ENCODE results near the gene ZNF880. TPM values are rescaled to one million over a fixed set of nuclear protein-coding genes. Genes with fewer than 3 reads are reported as not detected.

Gene ZNF880
- total RNA-seq, 2 experiments from 2014 or later, result 27.6 to 33.8 TPM

DNA sequence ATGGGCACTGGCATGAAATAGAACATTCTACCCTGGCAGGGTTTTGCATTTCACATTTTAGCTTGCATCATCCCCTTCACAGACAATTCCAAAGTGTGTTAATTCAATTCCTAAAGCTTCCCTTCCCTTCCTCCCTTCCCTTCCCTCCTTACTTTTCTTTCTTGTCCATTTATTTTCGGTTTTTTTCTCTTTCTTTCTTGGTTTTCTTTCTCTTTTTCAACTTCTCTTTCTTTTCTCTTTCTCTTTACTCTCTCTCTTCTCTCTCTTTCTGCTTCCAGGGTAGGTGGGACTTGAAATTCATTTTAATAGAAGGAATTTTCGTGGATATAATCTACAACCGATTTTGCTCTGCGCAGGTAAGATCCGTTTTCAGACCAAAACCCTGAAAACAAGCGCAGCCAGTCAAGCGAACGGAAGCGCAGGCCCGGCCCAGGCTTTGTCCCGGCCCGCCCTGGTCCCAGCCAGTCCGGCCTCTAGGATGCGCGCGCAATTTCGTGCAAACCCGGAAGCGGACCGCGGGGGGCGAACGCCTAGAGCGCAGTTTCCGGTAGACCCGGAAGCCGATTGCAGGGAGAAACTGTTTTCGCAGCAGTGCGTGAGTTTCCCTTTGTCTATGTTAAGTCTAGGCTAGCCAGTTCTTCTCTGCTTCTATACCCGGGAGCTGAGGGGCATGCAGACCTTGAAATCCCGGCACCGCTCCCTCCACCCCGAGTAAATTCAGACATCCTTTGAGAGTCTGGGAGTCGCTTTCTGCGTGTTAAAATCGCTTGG lies 27.8 kb downstream of the ZNF880 start, which contains the start of gene ZNF528:
TSS of gene ZNF528 (plus strand) at position 540 of the 771 bp plus-strand sequence. CDS start 4,165 bp downstream, outside the sequence.
- intact Hi-C loops (cut with DNase I, micrococcal nuclease), result loop anchor here in 1 of 2 experiments (2.0 to 5.0 kb wide), 3 partner anchors 27 to 240 kb away; partner anchors contain the start of genes ZNF808 and ZNF83
- ATAC-seq (ENCODE audit: poor library complexity) (peak; percentile 97), DNase-seq (peak; percentile 84 to 95 (median 92))
- Mint-ChIP-seq H3K27me3 (no peaks in the 10 kb centered on the region), H3K9me3 (peaks cover 22% of the 10 kb centered on the region), H3K4me3 (peak within 1 kb of the TSS; percentile 93), H3K27ac (peak within 1 kb of the TSS; percentile 93), H3K4me1 (ENCODE audit: low read depth) (peaks cover 20% of the 10 kb centered on the region), H3K36me3 (ENCODE audit: low read depth) (peaks cover 88% of the 10 kb centered on the region)
- H3K36me3 ChIP-seq (ENCODE audit: insufficient read depth, low read length), result peaks cover 6% of the 10 kb centered on the region
- ChIA-PET CTCF (no interaction called here), POLR2A (interaction anchor here (1.2 to 1.9 kb wide), 2 partner anchors 28 to 61 kb away, joined by 4 to 18 read pairs; partner anchors contain the start of genes ZNF610 and ZNF880)
- H3K4me1 ChIP-seq (ENCODE audit: insufficient read depth, low read length), result peaks cover 20% of the 10 kb centered on the region
- peaks cover 53 to 65% of the 10 kb centered on the region in 2 experiments for H3K9me3 ChIP-seq (ENCODE audit: control insufficient read depth in 1 of 2, insufficient read depth in 1 of 2, low read length in 2 of 2)
- no peaks in the 10 kb centered on the region for H3K27me3 ChIP-seq (ENCODE audit: control insufficient read depth in 1 of 2, insufficient read depth in 2 of 2, low read length in 2 of 2)
- no peak for TF ChIP-seq CTCF (IDR thresholded peaks at IDR 0.05)
- H3K27ac ChIP-seq (ENCODE audit: low read depth in 1 of 2, low read length in 2 of 2), result peak within 1 kb of the TSS; percentile 25 to 62
- H3K4me3 ChIP-seq (ENCODE audit: low read length), result peak within 1 kb of the TSS; percentile 71

GRCh38 chr19:52398081-52398441 lies 28.3 kb downstream of the ZNF880 start:
- Mint-ChIP-seq H3K27me3 (no peaks in the 10 kb centered on the region), H3K9me3 (peaks cover 21% of the 10 kb centered on the region), H3K27ac (peak overlapping the region; percentile 93), H3K4me1 (ENCODE audit: low read depth) (peaks cover 20% of the 10 kb centered on the region), H3K36me3 (ENCODE audit: low read depth) (peaks cover 90% of the 10 kb centered on the region), H3K4me3 (peak overlapping the region; percentile 93)
- peak overlapping the region; percentile 71 for H3K4me3 ChIP-seq (ENCODE audit: low read length)
- peaks cover 11% of the 10 kb centered on the region for H3K36me3 ChIP-seq (ENCODE audit: insufficient read depth, low read length)
- POLR2A ChIA-PET, result interaction anchor here (1.2 to 1.9 kb wide), 2 partner anchors 29 to 62 kb away, joined by 4 to 18 read pairs; partner anchors contain the start of genes ZNF610 and ZNF880
- ATAC-seq (ENCODE audit: poor library complexity), result peak; percentile 43
- peaks cover 49 to 63% of the 10 kb centered on the region in 2 experiments for H3K9me3 ChIP-seq (ENCODE audit: control insufficient read depth in 1 of 2, insufficient read depth in 1 of 2, low read length in 2 of 2)
- H3K27ac ChIP-seq (ENCODE audit: low read depth in 1 of 2, low read length in 2 of 2), result peak overlapping the region; percentile 25 to 62
- intact Hi-C loops (cut with DNase I, micrococcal nuclease), result loop anchor here in 1 of 2 experiments (5.0 kb wide), 2 partner anchors 129 to 239 kb away; partner anchors contain the start of genes ZNF808 and ZNF83
- no peaks in the 10 kb centered on the region for H3K27me3 ChIP-seq (ENCODE audit: control insufficient read depth in 1 of 2, insufficient read depth in 2 of 2, low read length in 2 of 2)
- CTCF ChIA-PET, result no interaction called here
- no peak for TF ChIP-seq CTCF (IDR thresholded peaks at IDR 0.05)
- peaks cover 20% of the 10 kb centered on the region for H3K4me1 ChIP-seq (ENCODE audit: insufficient read depth, low read length)
- peak in 5 of 14 experiments; percentile 2 to 6 (median 3) for DNase-seq

DNA sequence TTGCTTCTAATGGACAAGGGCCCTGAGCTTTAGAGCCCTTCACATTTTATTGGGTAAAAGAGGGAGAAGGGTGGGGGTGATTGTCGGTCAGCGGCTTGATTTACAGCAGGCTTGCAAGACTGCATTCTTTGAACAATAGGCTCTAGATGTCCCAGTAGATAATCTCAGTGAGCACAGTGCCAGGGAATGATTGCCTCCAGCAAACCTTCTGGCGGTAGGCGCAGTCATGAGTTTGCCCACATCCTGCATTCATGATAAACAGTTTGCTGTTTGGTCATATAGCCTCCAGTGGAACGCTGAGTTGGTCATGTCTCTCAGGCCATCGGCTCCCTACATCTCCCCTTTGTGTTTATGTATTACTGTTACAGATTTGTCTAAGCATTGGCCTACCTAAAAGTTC lies 40.6 kb downstream of the ZNF880 start:
- Mint-ChIP-seq H3K9me3 (peaks cover 20% of the 10 kb centered on the region), H3K4me3 (no peak overlapping the region), H3K27me3 (no peaks in the 10 kb centered on the region), H3K4me1 (ENCODE audit: low read depth) (no peaks in the 10 kb centered on the region), H3K27ac (no peak overlapping the region), H3K36me3 (ENCODE audit: low read depth) (peaks cover 100% of the 10 kb centered on the region)
- peaks cover 59 to 85% of the 10 kb centered on the region in 2 experiments for H3K9me3 ChIP-seq (ENCODE audit: control insufficient read depth in 1 of 2, insufficient read depth in 1 of 2, low read length in 2 of 2)
- TF ChIP-seq CTCF (IDR thresholded peaks at IDR 0.05), result no peak
- POLR2A ChIA-PET, result no interaction called here
- no peaks in the 10 kb centered on the region for H3K27me3 ChIP-seq (ENCODE audit: control insufficient read depth in 1 of 2, insufficient read depth in 2 of 2, low read length in 2 of 2)
- DNase-seq, result no peak
- intact Hi-C loops (cut with DNase I, micrococcal nuclease), result no loop called here
- H3K4me1 ChIP-seq (ENCODE audit: insufficient read depth, low read length), result no peaks in the 10 kb centered on the region
- CTCF ChIA-PET, result no interaction called here
- ATAC-seq (ENCODE audit: poor library complexity), result no peak
- H3K27ac ChIP-seq (ENCODE audit: low read depth in 1 of 2, low read length in 2 of 2), result no peak overlapping the region
- no peak overlapping the region for H3K4me3 ChIP-seq (ENCODE audit: low read length)
- H3K36me3 ChIP-seq (ENCODE audit: insufficient read depth, low read length), result peaks cover 54% of the 10 kb centered on the region
